GM19238 (cell line): ENCODE results near the gene CDK10.
"Not testable (repeated sequence)": the region's sequence is repeated elsewhere in the genome, so short reads cannot be mapped to it uniquely, and the experiment has no call there.

Source experiments
- DNase-seq: peaks from one replicate; pipeline ENCODE4 v3.0.0; 2011; ENCODE audit warnings: low spot score; ENCODE audit not compliant: insufficient read length

Gene CDK10

DNA sequence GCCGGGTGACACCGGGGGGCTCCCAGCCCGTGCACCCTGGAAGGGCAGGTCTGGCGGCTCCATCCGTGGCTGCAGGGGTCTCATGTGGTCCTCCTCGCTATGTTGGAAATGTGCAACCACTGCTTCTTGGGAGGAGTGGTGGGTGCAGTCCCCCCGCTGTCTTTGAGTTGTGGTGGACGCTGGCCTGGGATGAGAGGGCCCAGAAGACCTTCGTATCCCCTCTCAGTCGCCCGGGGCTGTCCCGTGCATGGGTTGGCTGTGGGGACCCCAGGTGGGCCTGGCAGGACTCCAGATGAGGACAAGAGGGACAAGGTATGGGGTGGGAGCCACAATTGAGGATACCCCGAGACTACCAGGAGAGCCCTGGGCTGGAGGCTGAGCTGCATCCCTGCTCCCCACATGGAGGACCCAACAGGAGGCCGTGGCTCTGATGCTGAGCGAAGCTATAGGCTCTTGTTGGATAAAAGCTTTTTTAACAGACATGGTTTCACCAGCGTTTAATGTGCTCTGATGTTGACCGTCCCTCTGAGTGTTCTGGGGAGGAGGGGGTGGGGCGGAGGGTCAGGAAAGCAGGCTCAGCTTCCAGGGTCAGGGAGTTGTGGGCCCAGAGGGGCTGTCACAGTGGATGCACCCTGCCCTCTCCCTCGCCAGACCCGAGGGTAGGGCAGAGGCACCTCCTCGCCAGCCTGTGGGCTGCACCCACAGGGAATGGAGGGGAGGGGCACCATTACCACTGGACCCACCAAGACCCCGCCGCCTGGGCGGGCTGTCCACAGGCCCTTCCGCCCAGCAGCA is 9.6 kb downstream of the CDK10 start:
- DNase-seq: no peak

DNA sequence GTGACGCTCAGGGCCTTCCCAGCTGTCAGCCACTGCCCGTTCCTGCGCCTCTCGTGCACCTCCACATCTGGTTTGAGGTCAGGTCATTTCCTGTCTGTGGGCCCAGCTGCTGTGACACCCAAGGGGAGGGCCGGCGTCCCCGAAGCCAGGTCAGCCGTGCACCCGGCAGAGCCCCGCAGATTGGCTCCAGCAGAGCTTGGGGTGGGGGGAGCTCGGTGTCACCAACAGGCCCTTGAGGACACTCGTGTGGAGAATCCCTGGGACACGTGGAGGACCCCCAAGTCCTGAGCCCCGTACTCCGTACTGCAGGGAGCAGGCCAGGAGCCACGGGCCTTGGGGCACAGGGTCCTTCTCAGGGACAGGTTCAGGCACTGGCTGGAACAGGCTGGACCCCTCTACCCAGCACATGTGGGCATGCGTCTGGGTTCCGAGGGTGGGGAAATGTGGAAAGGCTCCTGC is 10.2 kb downstream of the CDK10 start:
- DNase-seq: peak; percentile 57

DNA sequence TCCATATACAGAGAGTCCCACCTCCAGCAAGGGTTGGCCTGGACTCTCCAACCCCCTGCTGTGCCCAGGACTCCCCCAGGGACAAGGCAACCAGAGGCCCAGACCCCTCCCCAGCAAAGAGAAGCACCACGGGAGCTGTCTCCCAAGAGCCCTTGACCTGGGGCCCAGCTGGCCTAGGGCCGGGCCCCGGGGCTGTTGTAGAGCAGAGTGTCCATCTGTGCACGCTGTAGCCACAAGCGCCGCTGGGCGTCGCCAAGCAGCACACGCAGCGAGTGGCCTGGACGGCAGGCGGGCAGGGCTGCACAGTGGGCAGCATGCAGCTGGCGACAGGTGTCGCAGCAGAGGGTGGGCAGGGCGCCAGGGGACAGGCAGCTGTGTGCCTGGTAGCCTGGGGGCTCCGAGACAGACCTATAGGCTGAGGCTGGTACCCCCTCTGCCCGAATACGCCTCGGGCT is 10.7 kb downstream of the CDK10 start:
- DNase-seq: no peak

DNA sequence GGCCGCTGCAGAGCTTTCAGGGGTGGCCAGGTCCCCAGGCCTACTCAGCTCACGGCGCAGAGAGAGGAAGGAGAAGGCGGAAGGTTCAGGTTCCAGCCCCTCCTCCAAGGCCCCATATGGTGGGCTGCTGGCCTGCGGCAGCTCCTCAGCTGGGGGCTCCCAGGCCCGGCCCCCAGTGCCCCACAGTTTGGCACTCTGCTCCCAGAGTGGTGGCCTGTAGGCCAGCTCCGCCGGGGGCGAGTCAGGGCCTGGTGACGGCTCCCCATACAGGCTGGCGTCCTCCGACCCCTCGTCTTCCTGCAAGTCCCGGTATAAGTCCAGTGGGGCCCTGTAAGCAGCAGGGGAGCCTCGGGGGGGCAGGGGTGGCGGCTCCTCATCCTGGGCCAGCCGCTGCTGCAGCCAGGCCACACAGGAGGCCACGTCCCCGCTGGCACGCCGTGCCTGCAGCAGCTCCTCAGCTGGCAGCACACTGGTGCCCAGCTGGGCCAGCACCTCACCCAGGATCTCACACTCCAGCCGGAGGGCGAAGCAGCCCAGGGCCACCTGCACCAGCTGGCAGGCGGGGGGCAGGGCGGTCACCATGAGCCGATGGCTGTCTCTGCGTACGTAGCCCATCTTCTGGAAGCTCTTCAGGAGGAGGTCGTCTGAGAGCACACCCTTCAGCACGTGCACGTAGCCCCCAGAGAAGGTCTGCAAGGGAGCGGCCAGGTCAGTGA is 11.3 kb downstream of the CDK10 start:
- no peak for DNase-seq

DNA sequence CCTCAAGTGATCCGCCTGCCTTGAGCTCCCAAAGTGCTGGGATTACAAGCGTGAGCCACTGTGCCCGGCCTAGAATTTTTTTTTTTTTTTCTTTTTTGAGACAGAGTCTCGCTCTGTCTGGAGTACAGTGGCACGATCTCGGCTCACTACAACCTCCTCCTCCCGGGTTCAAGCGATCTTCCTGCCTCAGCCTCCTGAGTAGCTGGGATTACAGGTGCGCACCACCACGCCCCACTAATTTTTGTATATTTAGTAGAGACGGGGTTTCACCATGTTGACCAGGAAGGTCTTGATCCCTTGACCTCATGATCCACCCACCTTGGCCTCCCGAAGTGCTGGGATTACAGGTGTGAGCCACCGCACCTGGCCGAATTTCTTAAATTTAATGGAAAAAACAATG is 12.2 kb downstream of the CDK10 start:
- not testable (repeated sequence) for DNase-seq

DNA sequence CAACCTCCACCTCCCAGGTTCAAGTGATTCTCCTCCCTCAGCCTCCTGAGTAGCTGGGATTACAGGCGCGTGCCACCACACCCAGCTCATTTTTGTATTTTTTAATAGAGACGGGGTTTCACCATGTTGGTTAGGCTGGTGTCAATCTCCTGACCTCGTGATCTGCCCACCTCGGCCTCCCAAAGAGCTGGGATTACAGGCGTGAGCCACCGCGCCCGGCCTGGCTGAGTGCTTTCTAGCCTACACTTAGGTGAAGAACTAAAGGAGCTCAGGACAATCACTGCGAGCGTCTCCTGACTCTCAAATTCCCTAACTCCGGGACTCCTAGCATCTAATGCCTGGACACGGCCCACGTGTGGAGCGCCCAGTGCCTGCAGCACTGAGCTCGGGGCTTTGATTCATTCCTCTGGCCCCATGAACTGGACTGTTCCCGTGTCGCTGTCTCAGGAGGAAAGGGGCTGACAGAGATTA is 13.2 kb downstream of the CDK10 start:
- not testable (repeated sequence) for DNase-seq

DNA sequence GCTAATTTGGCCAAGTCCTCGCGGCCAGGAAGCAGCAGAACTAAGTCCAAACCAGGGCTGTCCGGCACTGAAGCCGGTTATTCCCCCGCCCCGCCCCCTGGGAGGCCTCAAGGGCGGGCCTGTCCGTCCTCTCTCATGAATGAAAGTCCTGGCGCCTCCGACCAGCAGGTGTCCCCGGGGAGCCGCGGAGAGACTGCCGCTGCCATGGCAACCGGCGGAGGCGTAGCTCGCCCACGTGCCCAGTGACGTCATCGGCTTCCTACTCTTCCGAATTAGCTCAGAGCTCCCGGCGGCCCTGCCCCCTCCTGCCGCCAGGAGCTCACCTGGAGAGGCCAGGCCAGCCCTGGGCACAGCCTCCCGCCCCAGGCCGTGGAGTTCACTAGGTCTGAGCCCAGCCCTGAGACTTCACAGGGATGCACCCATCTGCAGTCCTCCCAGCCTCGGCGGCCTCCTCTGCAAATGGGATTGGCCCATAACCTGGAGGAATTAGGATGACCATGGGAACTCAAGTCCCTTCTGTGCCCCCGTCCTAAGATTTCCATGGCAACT is 13.7 kb downstream of the CDK10 start:
- peak; percentile 99 for DNase-seq

DNA sequence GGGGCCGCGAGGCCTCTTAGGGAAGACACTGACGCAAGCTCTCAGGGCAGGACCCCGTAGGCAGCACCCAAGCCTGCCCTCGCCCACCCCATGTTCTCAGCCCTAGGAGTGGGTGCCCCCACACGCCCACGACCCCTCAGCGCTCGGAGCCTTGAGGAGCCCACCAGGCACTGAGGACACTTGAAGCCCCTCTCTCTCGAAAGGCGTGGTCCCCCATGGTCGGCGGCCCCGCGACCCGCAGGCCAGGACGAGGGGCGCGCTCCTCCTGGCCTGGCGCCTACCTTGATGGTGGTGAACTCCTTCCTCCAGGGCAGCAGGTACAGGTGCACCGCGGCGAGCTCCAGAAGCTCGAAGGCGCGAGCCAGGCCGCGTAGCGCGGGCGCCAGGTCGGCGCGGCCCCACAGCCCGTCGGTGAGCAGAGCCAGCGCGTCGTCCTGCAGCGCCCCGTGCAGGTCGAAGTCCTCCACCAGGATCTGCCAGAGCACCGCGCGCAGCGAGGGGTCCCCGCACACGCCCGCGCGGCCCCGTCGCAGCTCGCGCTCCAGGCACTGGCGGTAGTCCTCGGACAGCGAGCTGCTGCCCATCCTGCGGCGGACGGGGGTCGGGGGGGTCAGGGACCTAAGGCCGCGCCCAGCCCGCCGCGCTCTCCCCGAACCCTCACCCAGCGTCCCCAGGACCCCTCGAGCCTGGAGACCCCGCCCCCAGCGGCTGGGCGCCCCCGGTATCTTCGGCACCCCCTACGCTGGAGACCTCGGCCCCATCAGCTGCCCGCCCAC is 14.3 kb downstream of the CDK10 start:
- no peak for DNase-seq

DNA sequence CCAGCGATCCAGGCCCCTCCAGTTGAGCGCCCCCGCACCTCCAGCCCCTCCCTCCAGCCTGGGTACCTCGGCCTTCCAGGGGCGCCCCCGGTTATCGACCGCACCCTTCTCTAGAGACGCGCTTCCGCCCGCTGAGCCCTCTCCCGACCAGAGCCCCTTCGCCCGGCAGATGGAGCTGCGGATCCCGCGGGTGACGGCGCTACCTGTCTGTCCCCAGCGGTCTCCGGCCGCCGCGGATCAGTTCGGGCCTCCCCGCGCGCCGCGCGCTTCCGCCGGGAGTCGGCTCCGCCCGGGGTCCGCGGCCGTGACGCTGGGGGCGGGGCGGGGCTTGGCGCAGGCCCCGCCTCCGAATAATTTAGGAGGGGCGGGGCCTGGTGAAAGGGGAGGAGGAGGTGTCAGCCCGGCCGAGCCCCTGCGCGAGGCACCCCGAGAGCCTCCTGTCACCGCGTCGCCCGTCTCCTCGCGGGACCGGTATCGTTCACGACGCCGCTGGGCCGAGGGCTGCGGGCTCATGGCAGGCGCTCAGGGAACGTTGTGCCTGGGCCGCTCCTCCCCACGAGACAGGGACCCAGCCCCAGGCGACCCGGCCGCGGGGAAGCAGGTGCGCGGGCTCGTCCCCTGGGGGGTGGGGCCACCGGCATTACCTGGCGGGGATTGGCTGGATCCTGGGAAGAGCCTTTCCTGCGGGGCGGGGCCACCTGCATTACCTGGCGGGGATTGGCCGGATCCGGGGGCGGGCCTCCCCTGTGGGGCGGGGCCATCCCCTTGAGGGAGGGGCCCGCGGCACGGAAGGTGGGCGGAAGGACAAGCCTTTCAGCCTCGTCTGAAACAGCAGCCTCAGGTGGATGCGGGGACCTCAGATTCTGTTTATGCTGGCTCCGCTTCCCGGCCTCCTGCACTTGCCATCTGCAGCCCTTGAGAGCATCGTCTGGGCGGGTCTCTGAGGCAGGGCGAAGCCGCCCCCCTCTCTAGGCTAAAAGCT is 15.2 kb downstream of the CDK10 start, which contains the start of gene SPATA2L:
TSS of gene SPATA2L (minus strand) at position 281 of the 982 bp plus-strand sequence. CDS start 473 bp downstream, outside the sequence.
- DNase-seq: peak; percentile 99

DNA sequence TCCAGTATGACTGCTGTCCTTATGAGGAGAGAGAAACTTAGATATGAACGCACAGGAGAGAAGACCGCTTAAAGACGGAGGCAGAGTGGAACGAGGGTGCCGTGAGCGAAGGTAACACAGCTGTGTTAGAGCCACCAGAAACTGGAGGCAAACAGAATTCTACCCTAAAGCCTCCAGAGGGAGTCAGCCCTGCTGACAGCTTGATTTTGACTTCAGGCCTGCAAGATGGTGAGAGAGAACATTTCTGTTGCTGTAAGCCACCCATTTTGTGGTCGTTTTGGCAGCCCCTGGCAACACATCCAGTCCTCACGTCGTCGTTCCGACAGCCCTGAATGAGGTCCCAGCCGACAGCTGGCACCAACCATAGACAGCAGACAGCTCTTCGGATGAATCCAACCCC is 17.8 kb downstream of the CDK10 start:
- DNase-seq: no peak

DNA sequence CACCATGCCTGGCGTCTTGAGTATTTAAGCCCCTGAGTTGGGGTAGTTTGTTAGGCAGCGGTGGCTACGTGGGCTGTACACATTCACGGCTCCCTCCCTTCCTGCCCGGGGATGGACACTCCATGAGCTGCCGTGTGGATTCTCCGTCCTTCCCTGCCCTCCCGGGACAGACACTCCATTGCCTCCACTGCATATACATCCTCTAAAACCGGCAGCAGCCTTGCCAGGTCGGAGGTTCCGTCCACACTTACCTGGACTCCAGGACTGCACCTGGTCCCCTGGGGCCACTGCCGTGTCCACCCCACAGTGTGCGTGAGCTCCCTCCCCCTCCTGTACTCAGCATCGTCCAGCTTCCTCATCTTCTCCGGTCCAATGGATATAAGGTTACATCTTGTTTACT is 18.5 kb downstream of the CDK10 start:
- no peak for DNase-seq

DNA sequence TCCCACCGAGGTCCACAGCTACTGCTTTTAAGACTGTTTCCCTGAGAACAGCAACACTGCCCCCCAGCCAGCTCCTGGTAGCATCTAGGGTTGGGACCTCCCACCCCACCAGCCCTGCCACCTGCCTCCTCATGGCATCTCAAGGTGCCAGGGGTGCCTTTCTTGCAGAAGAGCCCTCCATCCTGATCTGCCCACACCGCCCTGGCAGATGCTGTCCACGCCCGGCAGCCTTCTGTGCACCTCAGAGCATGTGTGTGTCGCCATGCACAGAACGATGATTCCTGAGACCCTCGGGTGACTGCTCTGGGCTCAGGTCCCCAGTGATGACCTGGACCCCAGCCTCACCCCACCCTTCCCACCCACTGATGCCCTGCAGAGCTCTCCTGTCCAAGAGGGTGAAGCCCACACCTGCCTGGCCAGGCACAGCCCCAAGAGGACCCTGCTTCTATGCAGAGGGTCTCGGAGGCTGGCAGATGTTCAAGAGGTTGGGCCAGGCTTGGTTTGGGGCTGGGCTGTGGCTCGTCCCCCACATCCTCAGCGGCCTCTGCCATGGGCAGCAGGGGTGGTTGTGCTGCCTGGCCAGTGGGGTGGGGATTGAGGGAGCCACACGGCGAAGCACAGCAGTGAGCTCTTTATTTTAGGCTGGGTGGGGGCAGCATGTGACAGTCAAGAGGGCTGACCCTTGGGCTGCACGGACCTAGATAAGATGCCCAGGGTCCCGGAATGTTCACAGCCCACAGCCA is 20.2 kb downstream of the CDK10 start:
- DNase-seq: no peak

DNA sequence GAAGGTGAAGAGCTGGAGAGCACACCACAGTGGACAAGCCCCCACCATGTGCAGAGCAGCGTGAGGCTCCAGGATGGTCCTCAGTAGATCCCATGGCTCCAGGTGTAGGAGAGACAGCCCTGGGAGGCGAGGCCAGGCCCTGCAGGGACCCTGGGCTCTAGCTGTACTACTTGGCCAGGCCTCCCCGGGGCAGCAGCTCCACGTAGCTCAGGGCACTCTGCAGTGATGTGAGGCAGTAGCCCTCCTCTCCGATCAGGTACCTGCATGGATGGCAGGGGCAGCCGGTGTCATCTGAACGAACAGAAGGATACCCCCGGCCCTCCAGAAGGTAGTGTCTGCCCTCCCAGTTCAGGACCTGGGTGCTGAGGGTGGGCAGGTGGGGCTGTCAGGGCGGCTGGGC is 21.2 kb downstream of the CDK10 start:
- no peak for DNase-seq

DNA sequence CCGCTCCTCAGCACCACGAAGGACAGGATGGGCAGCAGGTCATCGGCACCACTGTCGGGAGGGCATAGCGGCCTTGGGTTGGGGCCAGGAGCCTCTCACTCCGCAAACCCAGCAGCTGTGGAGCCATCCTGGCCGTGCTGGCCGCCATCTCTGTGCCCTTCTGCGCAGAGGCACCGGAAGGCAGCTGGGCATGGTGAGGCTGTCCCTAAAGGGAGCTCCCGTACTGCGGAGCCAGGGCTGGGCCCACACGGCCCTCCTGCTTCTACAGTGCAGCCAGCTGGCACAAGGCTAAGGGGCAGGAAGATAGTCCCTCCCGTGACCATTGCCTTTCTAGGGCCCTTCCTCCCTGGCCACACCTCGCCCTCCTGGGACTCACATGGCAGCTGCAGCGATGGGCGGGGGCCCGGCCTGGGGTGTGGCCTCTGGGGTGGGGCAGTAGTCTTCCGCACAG is 22.0 kb downstream of the CDK10 start:
- DNase-seq: no peak

DNA sequence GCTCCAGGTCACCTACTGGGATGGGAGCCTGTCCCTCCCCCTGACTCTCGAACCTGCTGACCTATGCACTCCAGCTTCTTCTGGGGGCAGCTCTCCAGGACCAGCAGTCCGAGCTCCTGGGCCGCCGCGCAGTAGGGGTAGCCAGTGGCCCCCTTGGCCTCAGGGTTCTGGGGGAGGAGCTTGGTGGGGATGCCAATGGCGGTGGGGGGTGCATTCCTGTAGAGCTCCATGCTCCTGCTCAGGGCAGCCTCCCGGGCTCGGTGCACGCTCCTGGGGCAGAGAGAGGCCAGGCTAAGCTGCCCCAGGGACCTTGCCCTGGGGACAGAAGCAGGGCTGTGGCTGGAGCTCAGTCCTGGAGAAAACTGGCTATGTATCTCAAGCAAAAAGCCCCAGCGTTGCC is 22.7 kb downstream of the CDK10 start:
- DNase-seq: no peak

DNA sequence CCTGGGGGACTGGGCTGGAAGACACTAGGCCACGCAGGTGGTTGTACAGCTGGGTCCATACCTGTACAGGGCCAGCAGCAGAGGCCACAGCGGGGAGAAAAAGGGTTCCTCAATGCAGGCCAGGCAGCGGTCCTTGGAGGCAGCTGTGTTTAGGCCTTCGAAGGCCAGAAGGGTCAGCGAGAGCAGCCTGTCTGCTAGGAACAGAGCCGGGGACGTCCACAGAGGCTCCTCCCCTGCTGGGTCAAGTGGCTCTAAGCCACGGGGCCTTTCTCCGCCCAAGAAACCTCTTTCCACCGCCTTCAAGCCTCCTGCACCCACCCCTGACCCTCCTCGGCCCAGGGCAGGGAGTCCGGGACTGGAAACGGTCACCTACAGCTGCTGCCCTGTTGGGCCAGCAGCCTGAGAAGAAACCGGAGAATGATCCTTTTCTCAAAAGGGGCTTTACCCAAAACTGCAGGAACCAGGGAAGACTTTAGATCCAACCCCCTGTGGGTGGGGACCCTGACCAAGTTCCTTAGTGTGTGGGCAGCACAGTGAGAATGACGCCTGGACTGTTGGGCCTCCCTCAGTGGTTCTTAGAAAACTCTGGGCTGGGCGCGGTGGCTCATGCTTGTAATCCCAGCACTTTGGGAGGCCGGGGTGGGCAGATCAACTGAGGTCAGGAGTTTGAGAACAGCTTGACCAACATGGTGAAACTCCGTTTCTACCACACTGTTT is 23.4 kb downstream of the CDK10 start:
- DNase-seq: no peak

DNA sequence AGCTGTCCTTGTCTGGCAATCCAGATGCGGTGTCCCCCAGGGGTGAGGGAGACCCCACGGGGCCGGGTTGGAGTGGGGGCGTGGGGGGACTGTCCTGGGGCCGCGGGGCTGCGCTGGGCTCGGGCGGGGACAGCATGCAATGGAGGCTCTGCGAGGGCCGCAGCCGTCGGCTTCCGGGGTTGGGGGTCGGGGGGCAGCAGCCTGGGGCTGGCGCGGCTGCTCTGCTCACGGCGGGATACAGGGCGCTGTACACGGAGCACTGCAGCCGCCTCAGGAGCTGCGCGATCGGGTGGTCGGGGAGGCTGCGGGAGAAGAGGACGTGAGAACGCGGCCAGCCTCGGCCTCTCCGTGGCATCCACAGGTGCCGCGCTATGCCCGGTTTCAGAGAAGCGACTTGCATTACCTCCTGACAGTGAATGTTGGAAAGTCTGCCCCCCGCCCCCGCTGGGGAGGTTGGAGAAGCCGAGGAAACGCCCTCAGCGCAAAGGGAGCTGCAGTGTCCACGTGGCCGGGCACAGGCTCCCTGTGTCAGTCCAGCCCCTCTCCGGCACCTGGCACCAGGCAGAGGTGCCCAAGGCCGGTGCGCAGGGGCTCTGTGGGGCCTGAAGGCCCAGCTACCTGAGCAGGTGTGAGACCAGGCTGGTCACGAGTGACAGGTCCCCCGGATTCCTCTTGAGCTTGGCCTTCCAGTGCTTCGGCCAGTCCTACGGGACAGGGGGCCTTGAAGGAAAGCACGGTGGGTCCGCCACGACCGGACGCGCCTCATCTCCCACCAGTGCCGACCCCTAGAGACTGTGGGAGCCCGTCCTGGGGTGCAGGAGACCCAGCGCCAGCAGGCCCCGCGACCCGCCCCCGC is 24.4 kb downstream of the CDK10 start:
- no peak for DNase-seq
